ENCODE data around the gene PTGFR.

GRCh38 chr1:78533527-78533926, 42.8 kb downstream of the PTGFR start:
- no peak for TF ChIP-seq CTCF (IDR thresholded peaks at IDR 0.05)
- no peak for TF ChIP-seq POLR2A (IDR thresholded peaks at IDR 0.05)

Data from esophagus squamous epithelium (tissue), 4 donors.